GM18873 (cell line): Measurements from ENCODE around the gene HLF.

Experiments
- ATAC-seq: cut with Tn5 transposase; IDR thresholded peaks from one replicate; pipeline ENCODE4 v1.9.1; 2021; ENCODE audit warnings: mild to moderate bottlenecking, moderate library complexity, moderate number of reproducible peaks; ENCODE audit not compliant: unreplicated experiment, low FRiP score

The HLF gene

DNA sequence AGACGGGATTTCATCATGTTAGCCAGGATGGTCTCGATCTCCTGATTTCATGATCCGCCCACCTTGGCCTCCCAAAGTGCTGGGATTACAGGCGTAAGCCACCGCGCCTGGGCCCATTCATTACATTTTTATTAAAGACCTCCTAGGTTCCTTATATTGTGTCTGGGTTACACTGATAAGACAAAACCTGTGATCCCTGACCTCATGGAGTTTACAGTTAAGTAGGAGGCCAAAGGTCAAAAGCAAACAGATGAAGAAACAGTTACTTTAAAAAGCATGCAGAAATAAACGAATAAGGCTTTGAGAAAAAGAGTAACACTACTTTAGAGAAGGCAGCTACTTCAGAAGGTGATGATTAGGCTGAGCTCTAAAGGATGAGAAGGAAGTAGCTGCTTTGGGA is 14.9 kb upstream of the HLF start:
- no peak for ATAC-seq

DNA sequence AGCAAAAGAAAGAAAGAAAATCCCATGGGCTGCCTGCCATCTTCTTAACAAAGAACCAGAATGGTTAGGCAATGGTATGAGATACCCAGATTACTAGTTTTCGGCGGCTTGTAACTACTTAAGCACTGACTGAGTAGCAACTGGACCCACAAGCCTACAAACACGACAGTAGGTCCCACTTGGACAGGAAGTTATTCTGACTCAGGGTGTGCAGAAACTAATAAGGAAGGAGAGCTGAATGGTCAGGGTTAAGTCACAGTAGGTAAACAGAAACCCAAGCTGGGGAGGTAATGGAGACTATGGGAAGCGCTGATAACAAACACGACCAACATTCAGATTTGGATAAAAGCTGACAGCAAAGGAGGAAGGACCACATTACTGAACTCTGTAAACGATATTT is 10.4 kb upstream of the HLF start:
- no peak for ATAC-seq

DNA sequence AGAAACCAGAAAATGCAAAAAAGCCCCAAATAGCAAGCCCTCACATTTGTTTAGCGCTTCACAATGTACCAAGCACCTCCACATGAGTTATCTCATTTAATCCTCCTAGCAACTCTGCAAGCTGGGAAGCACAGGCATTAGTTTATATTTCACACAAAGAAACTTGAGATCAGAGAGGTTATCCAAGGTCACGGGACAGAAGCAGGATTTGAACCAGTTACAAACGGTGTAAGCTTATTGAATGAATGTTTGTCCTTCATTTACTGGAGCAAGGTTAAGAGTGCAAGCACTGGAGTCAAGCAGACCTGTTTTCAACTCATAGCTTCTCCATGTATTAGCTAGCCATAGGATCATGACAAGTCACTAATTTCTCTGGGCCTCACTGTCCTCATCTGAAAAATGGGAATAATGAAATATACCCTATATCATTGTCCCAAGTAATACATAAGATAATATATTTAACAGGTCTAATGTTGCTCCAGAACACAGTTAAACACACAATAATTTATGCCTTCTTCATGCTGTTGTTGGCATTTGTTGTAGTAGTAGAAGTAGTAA is 6.1 kb upstream of the HLF start:
- no peak for ATAC-seq

DNA sequence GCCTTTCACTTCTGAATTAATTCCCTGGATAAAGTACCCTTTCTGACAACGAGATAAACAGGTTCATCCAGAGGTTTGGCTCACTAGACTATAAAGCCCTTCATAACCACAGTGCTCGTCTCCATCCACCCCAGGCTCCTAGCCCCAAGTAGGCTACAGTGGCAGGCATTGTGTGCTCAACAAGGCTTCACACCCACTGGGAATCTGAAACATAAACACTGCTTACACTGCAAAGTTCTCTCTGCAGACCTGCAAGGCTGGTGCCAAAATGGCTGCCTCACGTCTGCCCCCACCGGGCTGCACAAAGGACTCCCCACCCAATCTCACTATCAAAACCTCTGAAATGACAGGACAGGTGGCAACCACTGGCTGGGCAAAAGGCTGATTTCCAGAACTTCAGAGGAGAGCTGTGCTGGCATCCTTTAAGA is 5.1 kb upstream of the HLF start:
- ATAC-seq: no peak

DNA sequence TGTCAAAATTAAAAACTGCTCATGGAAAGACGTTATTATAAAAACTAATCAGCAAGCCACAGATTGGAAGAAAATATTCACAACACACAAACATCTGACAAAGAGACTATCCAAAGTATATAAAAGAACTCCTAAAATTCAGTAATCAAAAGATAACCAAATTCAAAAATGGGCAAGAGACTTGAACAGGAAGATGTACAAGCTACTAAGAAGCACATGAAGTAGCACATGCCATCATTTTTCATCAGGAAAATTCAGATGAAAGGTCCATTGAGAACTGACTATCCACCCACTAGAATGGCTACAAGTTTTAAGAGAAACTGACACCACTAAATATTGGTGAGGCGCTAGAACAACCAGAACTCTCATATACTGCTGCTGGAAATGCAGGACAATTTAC is 3.4 kb upstream of the HLF start:
- ATAC-seq: no peak

DNA sequence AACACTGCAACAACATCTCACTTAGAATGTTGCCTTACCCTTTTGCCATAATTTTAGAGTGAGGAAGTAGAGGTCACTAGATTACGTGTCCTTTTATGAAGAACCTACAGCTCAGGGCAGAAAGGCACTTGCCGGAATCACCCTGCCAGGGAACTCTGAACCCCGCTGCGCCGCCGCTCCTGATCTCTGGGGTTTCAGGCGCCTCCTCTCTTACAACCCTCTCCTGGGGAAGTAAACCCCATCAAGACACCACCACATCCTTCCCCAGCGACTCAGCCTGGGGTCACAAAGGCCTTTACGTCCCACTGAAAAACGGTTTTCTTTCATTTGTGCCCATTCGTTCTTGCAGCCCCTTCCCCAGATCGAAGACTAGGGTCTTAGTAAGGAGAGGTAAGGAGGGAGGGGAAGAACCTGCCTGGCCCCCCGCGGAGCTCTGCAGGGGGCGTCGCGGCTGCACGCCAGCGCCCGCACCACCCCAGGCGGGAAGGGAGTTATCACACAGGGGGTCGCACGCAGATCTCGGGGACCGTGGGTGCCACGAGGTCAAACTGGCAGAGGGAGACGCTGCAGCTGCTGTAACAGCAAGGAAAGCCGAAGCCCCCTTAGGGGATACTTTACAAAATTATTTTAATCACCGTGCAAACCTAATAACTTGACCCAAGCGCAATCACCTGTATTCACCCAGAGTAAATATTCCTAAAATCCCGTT is 1.0 kb upstream of the HLF start:
- no peak for ATAC-seq

DNA sequence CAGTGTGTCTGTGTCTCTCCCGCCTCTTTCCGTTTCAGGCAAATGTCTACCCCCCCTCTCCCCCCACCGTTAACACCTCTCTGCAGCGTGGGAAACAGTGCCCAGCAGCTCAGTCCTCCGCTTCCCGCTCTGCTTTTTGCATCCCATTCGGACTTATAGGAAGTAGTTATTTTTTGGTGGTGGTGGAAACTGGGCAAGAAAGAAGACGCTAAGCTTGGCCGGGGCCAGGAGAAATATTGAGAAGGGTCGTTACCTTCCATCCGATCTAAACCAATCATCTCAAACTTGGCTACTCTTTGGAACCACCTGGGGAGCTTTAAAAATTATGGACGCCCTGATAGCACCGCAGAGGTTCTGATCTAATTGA is 499 bp upstream of the HLF start:
- no peak for ATAC-seq

DNA sequence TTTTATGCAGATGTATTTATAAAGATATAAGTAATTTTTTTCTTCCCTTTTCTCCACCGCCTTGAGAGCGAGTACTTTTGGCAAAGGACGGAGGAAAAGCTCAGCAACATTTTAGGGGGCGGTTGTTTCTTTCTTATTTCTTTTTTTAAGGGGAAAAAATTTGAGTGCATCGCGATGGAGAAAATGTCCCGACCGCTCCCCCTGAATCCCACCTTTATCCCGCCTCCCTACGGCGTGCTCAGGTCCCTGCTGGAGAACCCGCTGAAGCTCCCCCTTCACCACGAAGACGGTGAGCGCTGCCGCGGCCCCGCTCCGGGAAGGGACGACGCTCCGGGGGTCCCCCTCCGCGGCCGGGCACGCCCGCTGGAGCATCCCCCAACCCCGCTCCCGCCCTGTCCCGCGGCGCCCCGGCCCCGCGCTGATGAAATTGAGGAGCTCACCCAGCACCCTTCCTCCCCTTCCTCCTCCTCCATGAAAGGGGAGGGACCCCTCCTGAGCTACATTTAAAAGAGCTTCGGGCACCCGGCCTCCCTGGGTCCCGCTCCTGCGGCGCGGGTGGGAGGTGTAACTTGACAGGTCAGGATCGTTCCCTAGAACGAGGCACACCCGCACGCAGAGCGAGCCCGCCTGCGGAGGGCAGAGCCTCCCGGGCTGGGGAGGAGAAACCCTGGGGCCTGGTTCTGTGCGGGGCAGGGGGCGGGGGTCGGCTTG is 706 bp downstream of the HLF start:
- ATAC-seq: no peak

DNA sequence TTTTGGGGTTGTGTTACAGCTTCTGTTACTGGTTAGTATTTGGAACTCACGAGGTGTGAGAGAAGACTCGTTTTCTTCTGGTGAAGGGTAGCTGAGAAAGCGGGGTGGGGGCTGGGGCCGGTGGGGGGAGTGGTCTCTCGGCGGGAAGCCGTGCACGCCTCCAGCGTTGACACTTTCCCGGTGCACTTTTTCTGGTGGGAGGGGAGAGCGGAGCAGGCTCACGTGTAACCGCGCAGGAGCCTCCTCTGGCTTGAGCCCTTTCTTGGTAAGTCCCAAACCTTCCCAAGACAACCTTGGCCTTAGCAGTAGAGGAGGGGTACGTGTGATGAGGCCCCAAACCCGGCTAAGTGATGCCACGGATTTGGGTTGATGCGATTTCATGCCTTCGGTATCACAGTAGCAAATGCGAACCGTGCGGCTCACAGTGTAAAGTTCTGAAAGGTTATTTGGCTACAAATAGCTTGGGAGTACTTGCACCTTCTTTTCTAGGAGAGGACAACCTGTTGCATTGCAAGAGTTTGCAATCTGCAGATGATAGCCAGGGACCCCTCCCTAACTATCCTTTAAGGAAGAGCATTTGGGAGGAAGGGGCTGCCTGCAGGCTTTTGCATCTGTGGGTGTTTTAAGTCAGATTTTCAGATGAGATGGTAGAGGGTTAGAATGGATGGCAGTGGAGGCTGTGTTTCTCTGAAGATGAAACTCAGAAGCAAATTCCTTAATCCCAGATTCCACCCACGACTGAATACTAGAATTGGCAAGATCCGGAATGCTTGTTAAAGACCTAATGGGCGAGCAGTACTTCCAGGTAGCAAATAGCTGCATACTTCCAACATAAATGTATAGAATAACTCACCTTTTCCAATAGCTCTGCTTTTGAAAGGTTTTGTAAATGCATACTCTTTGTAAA is 1.5 kb downstream of the HLF start:
- no peak for ATAC-seq

DNA sequence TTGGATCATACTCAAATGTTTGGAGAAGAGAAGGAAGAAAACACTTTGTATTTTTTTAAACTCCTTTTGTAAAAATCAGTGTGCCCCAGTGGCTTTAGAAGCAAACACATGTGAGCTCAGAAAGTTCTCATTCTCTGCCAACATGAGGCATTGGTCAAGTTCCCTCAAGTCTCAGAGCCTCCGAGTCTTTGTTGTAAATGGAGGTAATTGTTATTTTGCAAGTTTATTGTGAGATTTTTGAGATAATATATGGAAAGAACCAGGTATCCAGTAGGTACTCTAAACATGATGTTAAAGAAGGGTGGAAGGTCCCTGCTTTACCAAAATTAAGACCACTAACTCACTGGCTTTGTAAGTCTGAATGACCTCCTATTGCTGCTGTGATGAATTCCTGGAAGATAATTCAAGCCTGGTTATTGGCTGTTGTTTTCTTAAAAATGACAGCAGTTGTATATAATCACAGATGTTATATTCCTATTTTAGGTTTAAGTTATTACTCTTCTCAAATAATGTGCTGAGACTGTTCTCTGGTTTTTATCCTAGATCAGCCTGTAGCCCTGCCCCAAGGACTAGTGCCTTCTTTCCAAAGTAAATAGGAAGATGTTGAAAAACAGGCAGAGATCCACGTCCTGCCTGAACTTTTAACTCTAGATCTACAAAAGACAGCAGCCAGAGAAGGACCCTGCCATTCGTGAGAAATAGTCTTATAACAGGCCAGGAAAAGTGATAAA is 2.4 kb downstream of the HLF start:
- no peak for ATAC-seq

DNA sequence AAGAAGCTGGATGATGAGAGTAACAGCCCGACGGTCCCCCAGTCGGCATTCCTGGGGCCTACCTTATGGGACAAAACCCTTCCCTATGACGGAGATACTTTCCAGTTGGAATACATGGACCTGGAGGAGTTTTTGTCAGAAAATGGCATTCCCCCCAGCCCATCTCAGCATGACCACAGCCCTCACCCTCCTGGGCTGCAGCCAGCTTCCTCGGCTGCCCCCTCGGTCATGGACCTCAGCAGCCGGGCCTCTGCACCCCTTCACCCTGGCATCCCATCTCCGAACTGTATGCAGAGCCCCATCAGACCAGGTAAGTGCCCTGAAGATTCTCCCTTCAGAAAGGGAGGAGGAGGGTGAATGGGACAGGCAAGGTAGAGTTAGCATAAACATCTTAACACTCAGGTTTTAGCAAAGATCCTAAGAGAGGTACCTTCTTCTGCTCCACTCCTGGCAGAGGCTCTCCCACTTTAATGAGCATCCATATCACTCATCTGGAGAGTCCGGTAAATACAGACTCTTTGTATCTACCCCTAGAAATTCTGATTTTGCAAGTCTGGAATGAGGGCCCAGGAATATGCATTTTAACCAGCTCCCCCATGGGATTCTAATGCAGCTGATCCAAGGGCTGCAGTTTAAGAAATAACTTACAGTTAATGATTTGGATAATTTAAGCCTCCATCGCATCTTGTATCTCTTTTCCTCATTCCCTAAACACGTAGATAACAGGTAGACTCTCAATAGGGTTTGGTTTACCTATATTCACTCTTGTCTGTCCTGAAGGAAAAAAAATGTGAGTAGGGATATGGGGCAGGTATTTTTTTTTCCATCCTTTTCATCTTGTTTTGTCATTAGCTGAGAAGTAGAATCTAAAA is 3.3 kb downstream of the HLF start:
- no peak for ATAC-seq

DNA sequence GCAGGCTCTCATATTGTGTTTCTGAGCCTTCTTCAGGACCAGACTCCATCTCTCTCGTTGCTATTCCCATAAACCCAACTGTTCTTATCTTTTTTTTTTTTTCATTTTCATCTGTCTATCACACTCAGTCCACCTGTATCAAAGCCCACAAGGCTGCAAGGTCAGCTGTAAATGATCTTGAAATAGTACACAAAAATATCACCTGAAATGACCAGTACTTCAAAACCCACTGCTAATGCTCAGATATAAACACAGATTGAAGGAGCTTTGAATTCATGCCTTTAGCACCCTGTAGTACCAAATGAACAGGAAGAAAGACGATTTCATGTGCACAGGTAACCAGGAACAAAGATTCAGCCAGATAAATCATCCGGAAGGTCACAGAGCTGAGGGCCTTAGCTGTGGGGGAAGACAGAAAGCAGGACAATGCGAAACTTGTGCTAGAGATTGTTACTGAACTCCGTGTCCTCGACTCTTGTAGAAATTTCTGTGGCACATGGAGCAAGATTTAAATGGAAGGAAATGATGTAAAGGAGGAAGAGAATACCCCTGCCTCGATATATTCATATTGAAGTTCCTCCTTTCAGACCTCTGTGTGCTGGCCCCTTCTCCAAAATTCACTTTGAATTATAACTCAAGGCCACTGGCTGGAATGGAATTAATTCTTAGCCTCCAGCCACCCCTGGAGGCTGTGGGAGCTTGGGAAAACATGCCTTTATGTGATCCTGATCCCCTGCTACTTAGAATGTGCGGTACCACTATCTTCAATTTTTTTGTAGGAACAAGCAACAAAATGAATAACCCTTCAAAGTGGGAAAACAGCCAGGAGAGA is 4.1 kb downstream of the HLF start:
- ATAC-seq: no peak

DNA sequence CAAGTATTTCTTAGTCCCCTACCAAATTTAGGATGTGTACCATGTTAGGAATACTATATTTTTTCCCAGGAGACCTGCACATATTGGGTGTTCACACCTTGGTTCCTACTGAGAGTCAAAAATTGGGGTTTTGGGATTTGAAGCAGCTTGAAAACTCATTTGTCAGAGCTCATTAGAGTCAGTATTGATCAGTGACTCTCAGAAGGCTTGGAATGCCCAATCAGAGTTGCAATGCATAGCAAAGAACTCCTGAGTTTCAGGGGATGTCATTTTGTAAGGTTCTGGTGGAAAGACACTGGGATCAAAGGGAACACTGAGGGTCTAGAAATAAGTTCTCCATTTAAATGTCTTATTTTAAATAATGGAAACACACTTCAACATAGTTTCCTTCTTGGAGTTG is 5.1 kb downstream of the HLF start:
- ATAC-seq: no peak

DNA sequence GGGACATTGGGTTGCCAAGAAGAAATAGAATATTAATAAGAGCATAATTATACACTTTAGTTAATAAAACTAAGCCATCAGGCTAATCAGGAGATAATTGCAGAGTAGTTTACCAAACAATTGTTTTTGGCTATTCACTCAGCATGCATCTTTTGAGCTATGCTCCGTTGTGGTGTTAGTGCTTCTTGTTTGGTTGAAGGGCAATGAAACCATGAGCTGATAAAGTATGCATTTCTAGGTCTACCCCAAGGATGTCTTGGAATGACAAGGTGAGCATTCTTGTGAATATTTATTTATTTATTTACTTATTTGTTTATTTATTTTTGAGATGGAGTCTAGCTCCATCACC is 6.4 kb downstream of the HLF start:
- ATAC-seq: no peak

DNA sequence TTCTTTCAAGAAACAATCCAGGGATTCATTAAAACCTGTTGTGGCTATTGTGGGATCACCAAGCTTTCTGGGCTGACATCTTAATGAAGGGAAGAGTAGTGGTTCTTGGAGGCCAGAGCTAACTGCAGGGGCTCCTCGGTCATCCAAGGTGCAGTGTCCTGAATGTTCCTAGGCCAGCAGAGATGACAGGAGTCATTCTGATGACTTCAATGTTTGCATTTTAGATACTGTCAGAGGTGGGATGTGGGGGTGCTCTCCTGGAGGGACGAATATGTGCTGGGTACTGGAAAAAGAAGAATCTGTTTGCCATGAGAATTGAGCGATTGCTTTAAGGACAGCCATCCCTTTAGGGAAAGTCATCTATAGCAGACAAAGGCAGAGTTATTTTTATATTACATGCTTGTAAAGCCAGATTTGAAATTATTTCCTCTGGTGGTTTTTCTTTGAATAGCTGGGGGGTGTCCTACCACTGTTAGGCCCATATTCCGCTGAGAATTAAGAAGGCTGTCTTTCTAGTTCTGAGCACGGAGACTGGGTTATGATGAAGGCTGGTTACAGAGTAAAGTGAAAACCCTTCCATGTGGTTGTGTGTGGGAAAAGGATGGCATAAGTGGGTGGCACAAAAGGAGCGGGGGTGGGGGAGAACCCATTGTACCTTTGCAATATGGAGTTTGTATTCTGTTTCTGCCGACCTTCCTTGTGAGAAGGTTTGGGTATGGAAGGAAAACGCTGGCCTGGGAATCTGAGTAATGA is 7.4 kb downstream of the HLF start:
- ATAC-seq: no peak

DNA sequence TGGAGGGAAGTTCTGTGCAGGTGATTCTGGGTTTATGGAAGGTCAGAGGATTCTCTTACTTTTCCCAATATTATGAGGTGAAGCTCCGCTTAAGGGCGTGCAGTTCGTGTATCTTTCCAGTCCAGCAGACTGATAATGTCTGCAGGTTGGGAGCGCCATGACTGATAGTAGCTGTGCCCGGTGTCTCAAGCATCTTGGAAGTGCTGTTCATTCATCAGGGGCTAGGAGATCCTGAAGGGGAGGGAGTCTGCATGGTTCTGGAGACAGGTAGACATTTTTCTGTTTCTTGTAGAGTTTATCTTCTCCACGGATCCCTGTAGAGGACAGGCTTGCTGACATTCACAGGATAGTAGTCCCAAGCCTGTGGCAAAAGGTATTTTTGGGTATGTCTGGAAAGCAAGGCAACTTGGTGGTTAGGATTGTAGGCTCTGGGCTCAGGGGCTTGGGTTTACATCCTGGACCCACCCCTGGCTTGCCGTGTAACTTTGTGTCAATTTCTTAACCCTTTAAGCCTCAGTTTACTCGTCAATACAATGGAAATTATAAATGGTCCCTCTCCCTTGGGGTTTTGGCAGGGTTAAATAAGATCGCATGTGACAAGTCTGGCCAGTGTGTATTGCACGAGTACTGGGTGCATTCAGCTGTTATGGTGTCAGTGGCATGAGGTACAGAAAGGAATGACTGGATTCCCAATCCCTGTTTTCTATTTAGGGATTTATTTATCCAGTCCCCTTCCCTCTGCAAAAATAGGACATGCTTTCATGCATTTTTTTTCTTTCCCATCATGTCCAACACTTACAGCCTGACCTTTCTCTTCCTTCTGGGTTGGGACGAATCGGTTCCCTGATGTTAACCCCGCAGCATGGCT is 8.2 kb downstream of the HLF start:
- no peak for ATAC-seq
